Measurements from ENCODE around the gene STAT5A.

DNA sequence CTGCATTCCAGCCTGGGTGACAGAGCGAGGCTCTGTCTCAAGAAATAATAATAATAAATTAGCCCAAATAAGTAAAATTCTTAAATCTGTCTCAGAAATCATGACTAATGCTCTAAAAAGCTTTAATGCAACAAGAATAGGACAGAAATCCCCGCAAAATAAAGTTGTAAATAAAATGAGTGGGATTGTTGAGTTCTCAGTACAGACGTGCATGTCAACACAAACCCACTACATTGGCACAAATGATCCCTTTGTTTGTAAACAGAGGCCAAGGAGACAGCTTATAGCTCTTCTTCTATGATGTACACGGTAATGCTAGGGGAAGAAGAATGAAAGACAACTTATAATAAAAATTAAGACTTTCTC is 18.1 kb upstream of the STAT5A start:
- TF ChIP-seq, protein P1, sequence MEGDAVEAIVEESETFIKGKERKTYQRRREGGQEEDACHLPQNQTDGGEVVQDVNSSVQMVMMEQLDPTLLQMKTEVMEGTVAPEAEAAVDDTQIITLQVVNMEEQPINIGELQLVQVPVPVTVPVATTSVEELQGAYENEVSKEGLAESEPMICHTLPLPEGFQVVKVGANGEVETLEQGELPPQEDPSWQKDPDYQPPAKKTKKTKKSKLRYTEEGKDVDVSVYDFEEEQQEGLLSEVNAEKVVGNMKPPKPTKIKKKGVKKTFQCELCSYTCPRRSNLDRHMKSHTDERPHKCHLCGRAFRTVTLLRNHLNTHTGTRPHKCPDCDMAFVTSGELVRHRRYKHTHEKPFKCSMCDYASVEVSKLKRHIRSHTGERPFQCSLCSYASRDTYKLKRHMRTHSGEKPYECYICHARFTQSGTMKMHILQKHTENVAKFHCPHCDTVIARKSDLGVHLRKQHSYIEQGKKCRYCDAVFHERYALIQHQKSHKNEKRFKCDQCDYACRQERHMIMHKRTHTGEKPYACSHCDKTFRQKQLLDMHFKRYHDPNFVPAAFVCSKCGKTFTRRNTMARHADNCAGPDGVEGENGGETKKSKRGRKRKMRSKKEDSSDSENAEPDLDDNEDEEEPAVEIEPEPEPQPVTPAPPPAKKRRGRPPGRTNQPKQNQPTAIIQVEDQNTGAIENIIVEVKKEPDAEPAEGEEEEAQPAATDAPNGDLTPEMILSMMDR (conservative IDR thresholded peaks at IDR 0.05; ENCODE audit: low read depth in 2 of 2) = no peak
- TF ChIP-seq EZH2 (IDR thresholded peaks at IDR 0.05; ENCODE audit: low read depth, unreplicated experiment) (no peak), STAT1 (IDR thresholded peaks at IDR 0.05; ENCODE audit: unreplicated experiment) (no peak), POLR2AphosphoS5 (IDR thresholded peaks at IDR 0.05; ENCODE audit: low read depth) (no peak), JUNB (IDR thresholded peaks at IDR 0.05; ENCODE audit: unreplicated experiment) (no peak)

All from GM23338 (cell line).